Measurements from ENCODE around the gene PARP3.

PARP3 gene

DNA sequence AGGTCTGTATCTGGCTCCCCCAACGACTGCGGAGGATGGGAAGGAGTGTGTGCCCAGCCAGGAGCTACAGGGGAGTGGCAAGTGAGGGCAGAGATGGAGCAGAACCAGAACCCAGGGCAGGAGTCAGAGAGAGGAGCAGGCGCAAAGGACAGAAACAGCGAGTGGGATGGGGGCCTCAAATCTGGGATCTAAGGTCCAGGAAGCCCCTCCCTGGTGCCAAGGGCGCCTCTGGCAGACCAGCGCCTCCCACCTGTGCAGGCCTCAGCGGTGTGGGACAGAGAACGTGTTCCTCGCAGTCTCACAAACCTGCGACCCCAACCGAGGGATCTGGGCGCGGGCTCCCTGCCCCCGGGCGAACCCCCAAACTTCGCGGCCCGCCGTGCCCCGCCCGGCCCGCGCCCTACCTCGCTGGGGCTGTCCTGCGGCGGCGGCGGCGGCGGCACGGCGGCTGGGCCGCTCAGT is 24.8 kb downstream of the PARP3 start:
- DNase-seq (ENCODE audit: low spot score): no peak

DNA sequence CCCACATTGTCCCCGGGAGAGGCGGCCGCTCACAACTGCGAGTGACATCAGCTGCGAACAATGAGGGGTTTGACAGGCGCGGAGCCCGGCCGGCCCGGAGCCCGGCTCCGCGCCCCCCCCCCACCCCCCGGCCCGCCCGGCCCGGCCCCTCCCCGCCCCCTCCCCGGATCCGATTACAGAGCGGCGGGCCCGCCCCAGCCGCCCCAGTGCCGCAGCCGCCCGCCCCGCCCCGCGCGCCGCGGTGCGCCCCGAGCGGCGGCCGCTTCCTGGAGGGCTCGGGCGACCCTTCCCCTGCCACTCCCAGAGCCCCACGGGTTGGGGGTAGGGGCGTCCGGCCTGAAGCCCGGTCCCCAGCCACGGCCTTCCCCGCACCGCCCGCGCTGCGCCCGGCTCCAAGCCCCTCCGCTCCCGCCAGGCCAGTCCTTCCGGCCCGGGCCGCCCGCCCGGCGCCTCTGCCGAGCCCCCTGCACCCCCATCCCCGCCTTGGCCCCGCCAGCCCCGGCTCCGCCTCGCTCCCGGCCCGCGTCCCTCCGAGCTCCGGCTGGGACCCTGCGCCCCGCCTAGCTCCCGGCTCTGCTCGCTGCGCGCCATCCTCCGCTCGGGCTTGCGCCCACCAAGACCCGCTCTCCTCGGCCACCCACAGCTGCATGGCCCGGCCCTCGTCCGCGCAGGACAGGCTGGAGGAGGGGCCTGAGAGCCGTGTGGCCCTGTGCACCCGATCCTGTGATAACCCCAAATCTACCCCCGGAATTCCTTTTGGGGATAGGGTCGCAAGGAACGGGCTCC is 25.4 kb downstream of the PARP3 start, which contains the start of gene PCBP4:
Gene PCBP4 (minus strand): TSS at position 71 of the 786 bp plus-strand sequence. CDS start 6,214 bp downstream, outside the sequence.
- DNase-seq (ENCODE audit: low spot score): peak; percentile 74

DNA sequence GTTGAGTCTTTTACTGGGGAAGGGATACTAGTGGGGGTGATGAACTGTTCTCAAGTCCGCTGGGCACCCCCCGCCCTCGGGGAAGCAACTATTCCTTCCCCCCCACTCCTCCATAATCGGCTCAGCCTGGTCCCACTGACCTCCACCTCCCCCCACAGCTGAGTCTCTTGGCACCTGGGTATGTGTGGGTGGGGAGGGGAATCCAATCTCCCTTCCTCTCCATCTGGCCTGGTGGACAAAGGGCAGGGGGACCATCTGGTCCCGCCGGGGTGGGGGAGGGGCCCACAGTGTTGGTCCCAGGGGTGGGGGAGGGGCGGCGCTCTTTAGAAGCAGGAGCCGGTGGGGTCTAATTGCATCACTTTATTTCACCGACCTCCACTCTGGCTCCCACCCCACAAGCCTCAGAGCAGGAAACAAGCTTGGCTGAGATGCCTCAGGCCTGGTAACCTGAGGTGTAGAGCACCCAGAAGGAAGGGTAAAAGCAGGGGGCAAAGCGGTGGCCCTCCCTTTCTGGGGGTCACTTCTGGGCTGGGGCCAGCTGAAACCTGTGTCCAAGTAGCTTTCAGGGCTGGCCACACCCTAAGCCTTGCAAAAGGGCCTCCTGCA is 26.1 kb downstream of the PARP3 start:
- no peak for DNase-seq (ENCODE audit: low spot score)

DNA sequence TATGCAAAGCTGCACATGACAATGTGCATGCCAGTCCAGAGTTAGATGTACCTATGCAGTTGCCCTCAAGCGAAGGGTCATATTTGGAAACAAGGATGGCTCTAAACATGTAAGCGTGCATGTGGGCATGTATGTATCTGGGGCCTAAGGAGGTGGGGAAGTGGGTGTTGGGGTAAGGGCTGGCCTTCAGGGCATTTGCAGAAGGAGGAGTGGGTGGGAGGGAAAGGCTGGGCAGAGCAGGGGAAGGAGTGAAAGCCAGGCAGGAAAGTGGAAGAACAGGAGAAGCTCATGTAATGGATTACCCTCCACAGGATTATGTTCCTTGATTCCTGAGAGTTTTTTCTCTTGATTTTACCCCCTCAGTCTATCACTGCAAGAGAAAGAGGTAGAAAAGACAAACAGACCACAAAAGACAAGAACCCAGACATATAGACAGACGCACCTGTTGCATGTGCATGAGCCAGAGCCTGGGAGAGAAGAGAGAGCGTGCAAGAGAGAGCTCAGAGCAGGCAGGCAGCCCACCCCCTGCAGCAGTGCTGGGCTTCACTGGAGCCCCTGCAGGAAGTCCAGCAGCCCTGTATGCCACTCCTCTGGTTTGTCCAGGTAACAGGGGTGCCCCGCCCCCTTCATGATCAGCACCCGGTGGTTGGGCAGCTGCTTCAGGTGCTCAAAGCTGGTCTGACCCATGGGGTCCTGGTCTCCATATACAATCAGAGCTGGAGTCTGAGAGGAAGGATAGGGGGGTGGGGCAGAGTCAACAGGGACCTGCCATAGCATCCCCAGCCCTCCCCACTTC is 26.9 kb downstream of the PARP3 start:
- no peak for DNase-seq (ENCODE audit: low spot score)

DNA sequence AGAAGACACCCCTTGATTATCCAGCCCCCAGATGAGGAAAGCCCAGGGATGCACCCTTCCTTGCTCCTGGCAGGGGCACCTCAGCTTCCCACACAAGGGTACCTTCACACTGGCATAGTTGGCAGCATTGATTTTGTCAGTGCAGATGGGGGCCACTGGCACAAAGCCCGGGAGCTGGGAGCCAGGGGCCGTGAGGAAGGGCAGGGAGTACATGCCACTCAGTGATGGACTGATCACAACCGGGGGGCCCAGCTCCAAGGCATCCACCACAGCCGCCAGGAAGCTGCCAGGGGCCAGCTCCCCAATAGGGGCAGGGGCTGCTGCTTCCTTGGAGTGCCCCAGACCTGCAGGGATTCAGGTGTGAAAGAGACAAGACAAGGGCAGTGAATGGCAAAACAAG is 27.7 kb downstream of the PARP3 start:
- no peak for DNase-seq (ENCODE audit: low spot score)

DNA sequence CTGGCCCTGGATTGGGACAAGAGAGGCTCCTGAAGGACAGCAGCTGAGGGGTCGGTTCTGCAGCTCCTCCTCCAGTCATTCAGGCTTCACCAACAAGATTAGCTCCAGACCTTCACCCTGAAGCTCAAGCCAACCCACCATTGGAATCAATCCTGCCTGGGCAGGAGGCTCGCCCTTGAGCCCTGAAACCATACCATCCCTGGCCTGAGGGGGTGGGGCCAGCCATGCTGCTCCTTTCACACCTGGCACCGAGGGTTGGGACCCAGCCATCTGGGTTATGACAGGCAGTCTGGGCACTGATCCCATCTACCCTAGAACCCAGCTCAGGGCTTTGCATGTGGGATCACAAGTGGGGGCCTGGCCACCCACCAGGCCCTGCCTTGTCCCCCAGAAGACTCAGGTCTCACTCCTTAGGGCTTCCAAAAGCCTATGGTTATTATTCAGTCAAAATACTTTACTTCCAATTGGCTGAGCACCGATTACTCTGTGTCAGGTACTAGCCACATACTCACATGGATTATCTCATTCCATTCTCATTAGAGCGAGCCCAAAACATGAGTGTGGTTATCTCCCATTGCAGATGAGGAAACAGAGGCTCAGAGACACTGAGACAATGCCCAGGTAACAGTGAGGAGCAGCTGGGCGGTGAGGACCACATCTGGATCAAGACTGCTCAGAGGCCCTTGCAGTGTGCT is 28.6 kb downstream of the PARP3 start:
- DNase-seq (ENCODE audit: low spot score): no peak

DNA sequence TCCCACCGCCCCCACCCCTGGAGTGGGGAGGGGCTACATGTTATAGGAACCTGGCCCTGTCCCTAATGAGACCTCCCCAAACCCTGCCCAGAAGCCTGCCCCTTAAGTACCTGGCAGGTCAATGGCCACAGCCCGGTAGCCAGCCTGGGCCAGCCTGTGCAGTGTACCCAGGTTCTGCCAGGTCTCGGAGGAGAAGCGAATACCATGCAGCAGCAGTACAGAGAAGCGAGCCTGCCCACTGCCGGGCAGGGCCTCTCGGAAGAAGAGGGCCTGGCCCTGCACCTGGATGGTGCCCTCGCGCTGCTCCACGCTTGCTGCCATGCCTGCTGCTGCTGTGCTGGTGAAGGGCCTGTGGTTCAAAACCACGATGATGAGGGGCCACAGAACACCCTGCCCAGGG is 29.2 kb downstream of the PARP3 start:
- no peak for DNase-seq (ENCODE audit: low spot score)

DNA sequence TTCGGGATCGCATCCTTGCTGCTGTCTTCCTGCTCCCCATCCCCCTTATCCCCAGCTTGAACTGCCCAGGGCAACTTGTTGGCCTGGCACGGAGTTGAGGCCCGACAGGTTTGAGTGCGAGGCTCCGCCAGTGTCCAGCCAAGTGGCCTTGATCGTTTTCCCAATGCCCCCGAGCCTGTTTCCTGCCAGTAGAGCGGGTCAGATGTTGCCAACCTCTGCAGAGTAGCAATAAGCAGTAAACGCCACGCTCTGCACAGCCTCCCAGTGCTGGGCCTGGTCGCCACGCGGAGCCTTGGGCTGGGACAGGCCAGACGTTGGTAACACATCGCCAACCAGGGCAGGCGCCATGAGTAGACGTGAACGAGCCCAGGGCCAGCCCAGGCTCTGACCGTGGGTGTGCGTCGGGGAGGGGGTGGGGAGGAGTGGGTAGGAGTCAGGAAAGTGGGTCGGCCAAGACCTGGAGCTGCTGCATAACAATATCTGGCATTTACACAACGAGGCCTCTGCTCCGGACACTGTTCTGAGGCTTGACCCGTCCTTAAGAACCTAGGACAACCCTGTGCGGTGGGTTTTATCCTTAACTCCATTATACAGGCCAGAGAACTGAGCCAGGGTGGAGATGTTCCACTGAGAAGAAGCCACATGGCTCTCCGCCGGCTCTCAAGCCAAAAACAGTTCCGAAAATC is 32.3 kb downstream of the PARP3 start:
- no peak for DNase-seq (ENCODE audit: low spot score)

DNA sequence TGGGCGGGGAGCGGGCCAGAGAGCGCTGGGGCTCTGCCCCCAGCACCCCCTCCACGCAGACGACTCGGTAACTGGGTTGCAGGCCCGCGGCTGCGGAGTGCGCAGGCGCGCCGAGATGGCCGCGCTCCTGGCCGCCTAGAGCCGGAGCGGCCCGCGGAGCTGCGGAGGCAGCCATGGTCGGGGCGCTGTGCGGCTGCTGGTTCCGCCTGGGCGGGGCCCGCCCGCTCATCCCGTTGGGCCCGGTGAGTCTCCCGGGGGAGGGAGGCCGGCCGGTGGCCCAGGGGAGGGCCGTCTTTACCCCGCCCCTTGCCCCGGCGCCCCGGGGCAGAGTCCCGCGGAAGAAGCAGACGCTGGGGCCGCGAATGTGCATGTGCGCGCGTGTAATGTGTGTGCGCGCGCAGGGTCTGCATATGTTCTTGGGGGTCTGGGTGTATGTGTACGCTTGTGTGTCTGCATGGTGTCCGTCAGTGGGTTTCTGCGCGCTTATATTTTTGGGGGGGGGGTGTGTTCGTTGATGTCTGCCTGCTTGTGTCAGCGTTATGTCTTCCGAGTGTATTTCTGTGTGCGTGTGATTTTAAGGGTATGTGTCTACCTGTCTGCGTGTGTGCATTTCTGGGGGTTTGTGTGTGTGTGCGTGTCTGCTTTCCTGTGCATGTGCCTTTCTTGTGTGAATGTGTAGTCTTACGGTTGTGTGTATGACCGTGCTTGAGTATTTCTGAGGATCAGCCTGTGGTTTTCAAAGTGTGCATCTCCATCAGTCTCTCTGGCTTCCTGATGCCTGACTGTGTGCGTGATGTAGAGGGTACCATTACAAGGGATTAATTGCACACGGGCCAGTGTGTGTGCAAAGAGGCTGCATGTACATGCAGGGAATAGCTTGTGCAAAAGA is 33.0 kb downstream of the PARP3 start, which contains the start of gene ABHD14A:
Gene ABHD14A (plus strand): TSS at position 102 of the 889 bp plus-strand sequence. CDS start 72 bp downstream, at position 174.
- DNase-seq (ENCODE audit: low spot score): no peak

DNA sequence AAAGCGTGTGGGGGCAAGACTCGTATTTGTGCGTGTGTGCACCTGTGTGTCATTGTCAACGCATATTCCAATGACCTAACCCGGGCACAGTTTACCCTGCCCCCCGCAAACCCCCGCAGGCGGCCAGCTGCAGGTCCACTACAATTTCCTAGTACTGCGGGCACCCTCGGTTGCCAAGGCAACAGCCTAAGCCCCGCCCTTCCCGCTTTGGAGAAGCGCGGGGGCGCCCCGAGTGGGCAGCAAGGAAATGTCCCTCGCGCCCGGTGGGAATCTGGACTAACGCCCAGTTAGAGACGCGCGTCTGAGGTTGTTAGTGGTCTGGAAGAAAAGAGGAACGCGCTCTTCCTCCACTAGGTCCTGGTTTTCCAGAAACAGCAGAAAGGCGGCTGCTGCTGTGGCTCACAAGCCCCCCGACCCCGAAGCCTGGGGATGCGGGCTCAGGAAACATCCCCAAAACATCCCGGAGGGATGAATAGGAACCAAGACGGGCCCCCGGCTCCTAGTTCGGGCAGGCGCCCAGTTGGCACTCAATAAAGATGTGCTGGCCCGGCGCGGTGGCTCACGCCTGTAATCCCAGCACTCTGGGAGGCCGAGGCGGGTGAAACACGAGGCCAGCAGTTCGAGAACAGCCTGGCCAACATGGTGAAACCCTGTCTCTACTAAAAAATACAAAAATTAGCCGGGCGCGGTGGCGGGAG is 33.8 kb downstream of the PARP3 start:
- DNase-seq (ENCODE audit: low spot score): peak; percentile 83

DNA sequence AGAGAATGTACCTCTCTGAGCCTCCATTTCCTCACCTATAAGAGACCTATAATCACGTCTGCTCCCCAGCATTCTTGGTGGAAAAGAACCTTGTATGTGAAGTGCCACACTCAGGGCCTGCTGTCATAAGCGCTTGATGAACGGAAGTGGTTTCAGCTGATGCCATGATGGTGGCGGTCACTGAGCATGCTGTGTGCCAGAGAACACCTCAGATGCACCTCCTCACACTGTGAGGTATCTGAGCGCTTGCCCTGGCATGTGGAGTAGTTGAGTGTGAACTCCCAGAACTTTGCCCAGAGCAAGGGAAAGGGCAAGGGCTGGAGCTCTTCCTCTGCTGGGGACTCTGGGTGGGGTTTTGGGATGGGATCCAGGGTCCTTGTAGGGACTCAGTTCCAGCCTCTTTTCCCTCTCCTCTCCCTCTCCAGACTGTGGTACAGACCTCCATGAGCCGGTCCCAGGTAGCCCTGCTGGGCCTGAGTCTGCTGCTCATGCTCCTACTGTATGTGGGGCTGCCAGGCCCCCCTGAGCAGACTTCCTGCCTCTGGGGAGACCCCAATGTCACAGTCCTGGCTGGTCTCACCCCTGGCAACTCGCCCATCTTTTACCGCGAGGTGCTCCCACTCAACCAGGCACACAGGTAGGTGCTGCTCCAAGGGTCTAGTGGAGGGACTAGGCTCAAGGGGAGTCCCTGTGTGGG is 35.4 kb downstream of the PARP3 start:
- no peak for DNase-seq (ENCODE audit: low spot score)

DNA sequence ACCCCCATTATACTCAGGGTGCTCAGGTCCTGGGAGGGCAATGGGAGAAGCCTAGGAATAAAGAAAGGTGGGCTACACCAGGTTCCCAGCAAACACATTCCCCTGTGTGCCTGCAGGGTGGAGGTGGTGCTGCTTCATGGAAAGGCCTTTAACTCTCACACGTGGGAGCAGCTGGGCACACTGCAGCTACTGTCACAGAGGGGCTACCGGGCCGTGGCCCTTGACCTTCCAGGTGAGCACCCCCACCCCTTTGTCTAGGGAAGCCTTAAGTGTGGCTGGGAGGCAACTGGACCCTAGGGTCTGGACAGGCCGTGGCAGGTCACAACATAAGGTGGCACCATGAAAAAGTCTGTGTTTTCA is 36.0 kb downstream of the PARP3 start:
- no peak for DNase-seq (ENCODE audit: low spot score)

DNA sequence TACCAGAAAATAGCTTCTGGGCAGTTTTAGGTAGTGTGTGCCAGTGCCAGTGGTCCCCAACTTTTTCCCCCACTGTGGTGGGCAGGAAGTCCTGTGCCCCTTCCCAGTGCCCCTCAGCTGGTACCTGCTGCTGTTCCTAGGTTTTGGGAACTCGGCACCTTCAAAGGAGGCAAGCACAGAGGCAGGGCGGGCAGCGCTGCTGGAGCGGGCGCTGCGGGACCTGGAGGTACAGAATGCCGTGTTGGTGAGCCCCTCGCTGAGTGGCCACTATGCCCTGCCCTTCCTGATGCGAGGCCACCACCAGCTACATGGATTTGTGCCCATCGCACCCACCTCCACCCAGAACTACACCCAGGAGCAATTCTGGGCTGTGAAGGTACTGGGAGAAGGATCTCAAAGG is 38.1 kb downstream of the PARP3 start:
- DNase-seq (ENCODE audit: low spot score): no peak

DNA sequence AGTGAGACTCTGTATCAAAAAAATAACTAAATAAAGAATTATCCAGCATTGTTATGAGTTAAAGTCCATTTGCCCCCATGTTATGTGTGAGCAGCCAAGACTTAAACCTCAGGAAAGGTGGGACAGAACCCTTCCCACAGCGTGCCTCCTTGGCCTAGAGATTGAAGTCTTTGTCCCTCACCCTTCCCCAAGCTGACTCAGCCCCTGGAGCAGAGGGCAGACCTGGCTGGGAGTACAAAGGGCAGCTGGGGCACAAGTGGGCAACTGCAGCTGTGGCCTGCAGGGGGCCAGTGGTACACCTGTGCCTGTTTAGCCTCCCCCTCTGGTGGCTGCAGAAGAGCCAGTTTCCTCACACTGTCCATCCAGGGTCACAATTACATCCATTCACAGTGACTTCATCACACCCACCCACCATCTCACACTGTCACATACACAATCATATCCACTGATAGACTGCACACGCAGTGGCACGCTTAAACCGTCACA is 40.2 kb downstream of the PARP3 start:
- DNase-seq (ENCODE audit: low spot score): no peak

DNA sequence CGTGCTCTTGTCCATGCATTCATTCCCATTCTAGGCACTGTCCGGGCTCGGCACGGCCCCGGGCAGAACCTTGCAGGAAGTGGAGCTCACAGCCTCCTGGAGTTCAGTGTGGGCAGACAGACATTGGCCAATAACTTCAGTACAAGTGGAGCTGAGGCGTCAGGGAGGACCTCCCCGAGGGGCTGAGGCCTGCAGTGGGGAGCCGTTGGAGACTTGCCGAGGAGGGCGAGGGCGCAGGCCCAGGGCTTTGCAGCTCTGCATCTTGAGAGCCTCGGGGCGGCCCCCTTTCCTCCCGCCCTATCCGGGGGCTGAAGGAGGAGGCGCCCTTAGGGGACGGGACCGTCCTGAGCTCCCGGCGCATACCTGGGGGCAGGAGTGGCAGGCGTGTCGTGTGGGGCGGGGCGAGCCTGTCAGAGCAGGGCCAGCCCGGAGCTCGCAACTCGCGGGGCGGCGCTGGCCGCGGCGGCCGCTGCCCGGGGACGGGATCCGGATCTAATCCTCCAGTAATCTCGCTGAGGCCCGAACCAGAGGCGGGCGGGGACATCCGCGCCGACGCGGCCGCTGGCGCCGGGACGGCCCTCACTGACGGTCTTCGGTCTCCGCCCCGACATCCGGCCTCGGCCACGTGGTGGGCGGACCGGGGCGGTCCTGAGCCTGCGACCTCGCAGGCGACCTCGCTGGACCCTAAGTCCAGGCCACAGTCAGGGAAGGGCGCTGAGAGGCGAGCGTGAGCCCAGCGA is 40.8 kb downstream of the PARP3 start, which contains the start of gene ACY1:
Gene ACY1 (plus strand): TSS at position 698 of the 740 bp plus-strand sequence. CDS start 530 bp downstream, outside the sequence.
- peak; percentile 83 for DNase-seq (ENCODE audit: low spot score)

DNA sequence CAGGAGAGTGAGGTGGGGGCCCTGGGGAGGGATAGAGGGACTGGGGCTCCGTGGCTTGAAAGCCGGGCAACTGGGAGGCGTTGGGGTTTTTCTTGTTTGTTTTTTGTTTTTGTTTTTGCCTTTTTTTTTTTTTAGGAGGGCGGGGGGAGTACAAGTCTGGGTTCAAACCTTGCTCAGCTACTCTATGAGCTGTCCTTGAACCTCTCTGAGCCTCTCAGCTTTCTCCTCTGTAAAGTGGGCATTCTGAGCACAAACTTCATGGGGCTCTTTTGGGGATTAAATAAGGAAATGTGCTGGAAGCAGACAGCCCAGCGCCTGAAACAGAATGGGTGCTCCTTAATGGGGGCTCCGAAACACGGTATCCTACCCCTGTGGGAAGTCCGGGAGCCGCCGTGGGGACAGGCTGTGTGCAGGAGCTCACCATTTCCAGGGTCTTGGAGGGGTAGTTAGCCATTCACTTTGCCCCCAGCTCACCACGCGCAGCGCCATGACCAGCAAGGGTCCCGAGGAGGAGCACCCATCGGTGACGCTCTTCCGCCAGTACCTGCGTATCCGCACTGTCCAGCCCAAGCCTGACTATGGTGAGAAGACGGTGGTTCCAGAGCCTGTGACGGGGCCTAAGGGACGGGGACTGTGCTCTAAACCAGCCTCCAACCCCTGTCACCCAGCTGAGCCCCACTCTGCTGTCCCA is 41.6 kb downstream of the PARP3 start:
- no peak for DNase-seq (ENCODE audit: low spot score)

DNA sequence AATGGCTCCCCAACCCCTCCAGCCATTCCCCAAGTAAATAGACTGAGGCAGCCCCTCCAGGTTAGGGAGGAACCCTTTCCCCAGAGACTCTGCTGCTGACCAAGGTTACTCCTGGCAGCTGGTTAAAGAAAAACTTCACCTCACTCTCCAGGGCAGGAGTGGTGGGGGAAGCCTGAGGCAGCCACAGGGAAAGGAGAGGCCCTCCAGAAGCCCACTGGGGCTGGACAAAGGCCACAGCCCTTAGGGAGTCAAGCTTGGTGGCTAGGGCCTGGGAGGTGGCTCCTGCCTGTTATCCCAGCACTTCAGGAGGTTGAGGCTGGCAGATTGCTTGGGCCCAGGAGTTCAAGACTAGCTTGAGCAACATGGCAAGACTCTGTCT is 42.1 kb downstream of the PARP3 start:
- no peak for DNase-seq (ENCODE audit: low spot score)

DNA sequence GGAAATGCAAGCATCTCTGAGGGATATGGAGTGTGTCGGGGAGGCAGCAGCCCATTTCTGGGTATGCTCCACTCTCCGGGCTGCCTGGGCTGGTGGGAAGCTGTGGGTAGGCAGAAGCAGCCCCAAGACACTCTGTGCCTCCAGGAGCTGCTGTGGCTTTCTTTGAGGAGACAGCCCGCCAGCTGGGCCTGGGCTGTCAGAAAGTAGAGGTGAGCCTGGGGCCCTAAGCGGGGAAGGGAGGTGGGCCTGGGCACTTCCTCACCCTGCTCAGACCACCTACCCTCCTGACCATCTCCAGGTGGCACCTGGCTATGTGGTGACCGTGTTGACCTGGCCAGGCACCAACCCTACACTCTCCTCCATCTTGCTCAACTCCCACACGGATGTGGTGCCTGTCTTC is 42.9 kb downstream of the PARP3 start:
- DNase-seq (ENCODE audit: low spot score): no peak

Data from pons (tissue), 1 donor.